Activated CD8-positive, alpha-beta T cell treated with anti-CD3 and anti-CD28 coated beads for 36 hours (primary cell): ENCODE data around the gene ARFGEF2. TPM values are rescaled to one million over a fixed set of nuclear protein-coding genes. Genes with fewer than 3 reads are reported as not detected.

Experiments
- ATAC-seq: fragments of 200-7000 bp; cut with Tn5 transposase; one replicate; pipeline ENCODE4 v1.10.0; 2021; ENCODE audit warnings: mild to moderate bottlenecking, moderate library complexity
- CTCF ChIA-PET: fragments of 350-600 bp; sonication (Branson Sonifier 250); formaldehyde crosslinking; loops from one replicate; lab custom pipeline; 2021; ENCODE audit warnings: antibody characterized with exemption; lab: Charles Lee
- POLR2A ChIA-PET: fragments of 350-600 bp; sonication (Branson Sonifier 250); formaldehyde crosslinking; loops from one replicate; lab custom pipeline; 2021; ENCODE audit warnings: antibody characterized with exemption; lab: Charles Lee
- DNase-seq: peaks from one replicate; pipeline ENCODE4 v3.0.0-alpha.2; 2020
- H3K27ac Mint-ChIP-seq: one replicate; pipeline ENCODE4 v1.8.0; 2021; ENCODE audit warnings: mild to moderate bottlenecking, mixed read lengths
- H3K27me3 Mint-ChIP-seq: one replicate; pipeline ENCODE4 v1.8.0; 2021; ENCODE audit warnings: mixed read lengths
- H3K36me3 Mint-ChIP-seq: one replicate; pipeline ENCODE4 v1.8.0; 2021; ENCODE audit warnings: low read depth, mixed read lengths
- H3K4me1 Mint-ChIP-seq: one replicate; pipeline ENCODE4 v1.8.0; 2021; ENCODE audit warnings: low read depth, mixed read lengths
- H3K4me3 Mint-ChIP-seq: one replicate; pipeline ENCODE4 v1.8.0; 2021; ENCODE audit warnings: mild to moderate bottlenecking, moderate library complexity, mixed read lengths
- H3K9me3 Mint-ChIP-seq: one replicate; pipeline ENCODE4 v1.8.0; 2021; ENCODE audit warnings: mixed read lengths
- intact Hi-C: fragments of 100-400 bp; cut with micrococcal nuclease; formaldehyde crosslinking; loops from one replicate; pipeline ENCODE4 v1.10.0; 2022
- total RNA-seq, 2 experiments: library from RNA; stranded (reverse); gene quantifications; one replicate each; pipeline ENCODE4 v1.2.3, GENCODE V29; 2021
- TF ChIP-seq, protein P1 (sequence below): fragments of 200-600 bp; IDR thresholded peaks from one replicate; pipeline ENCODE4 v1.8.0; 2022; ENCODE audit warnings: antibody characterized with exemption, mild to moderate bottlenecking

Gene ARFGEF2
- 10 to 100 TPM; 20.5 to 22.7 TPM for total RNA-seq

DNA sequence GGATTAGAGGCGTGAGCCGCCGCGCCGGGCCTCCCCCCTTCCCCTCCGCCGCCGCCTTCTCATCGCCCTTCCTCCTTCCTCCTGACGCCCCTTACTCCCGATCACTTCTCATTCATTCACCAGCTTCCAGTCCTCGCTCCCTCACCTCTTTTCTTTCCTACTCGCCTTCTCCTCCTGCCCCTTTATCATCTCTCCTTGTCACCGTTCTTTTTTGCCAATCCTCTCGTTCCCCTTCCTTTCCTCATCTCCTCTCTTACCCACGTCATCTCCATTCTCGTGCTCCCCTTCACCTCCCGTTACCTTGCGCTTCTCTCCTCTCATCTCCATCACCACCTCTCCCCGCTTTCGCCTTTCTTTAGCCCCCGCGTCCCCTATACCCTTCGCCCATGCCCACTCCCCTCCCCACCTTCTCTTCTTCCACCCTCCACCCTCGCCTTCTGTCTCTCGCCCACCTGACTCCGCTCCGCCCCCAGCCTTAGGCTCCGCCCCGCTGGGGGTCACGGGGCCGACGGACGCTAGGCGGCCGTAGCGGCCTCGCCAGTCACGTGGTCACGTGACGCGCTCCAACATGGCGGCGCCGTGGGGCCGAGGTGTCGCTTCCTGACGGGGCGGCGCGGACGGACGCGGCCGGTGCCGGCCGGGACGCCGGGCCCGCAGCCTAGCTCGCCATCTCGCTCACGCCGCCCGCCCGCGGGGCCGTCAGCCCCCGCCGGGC lies at the start of gene ARFGEF2:
ARFGEF2 (plus strand) TSS at position 544 of the 715 bp plus-strand sequence. CDS start 179 bp downstream, outside the sequence.
- TF ChIP-seq, protein P1, sequence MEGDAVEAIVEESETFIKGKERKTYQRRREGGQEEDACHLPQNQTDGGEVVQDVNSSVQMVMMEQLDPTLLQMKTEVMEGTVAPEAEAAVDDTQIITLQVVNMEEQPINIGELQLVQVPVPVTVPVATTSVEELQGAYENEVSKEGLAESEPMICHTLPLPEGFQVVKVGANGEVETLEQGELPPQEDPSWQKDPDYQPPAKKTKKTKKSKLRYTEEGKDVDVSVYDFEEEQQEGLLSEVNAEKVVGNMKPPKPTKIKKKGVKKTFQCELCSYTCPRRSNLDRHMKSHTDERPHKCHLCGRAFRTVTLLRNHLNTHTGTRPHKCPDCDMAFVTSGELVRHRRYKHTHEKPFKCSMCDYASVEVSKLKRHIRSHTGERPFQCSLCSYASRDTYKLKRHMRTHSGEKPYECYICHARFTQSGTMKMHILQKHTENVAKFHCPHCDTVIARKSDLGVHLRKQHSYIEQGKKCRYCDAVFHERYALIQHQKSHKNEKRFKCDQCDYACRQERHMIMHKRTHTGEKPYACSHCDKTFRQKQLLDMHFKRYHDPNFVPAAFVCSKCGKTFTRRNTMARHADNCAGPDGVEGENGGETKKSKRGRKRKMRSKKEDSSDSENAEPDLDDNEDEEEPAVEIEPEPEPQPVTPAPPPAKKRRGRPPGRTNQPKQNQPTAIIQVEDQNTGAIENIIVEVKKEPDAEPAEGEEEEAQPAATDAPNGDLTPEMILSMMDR = no peak
- Mint-ChIP-seq H3K9me3 (no peaks in the 10 kb centered on the region), H3K4me1 (peaks cover 44% of the 10 kb centered on the region), H3K27ac (peak within 1 kb of the TSS; percentile 96), H3K4me3 (peak within 1 kb of the TSS; percentile 95), H3K36me3 (peaks cover 1% of the 10 kb centered on the region), H3K27me3 (no peaks in the 10 kb centered on the region)
- POLR2A ChIA-PET = interaction anchor here (0.5 to 2.6 kb wide), 10 partner anchors 13 to 294 kb away, joined by 3 to 7 read pairs (median 3); no protein-coding TSS in a partner anchor
- ATAC-seq (peak; percentile 97), DNase-seq (peak; percentile 92)
- intact Hi-C loops = no loop called here
- CTCF ChIA-PET = interaction anchor here (1.1 to 2.0 kb wide), 5 partner anchors 16 to 301 kb away, joined by 3 to 7 read pairs (median 4); no protein-coding TSS in a partner anchor

DNA sequence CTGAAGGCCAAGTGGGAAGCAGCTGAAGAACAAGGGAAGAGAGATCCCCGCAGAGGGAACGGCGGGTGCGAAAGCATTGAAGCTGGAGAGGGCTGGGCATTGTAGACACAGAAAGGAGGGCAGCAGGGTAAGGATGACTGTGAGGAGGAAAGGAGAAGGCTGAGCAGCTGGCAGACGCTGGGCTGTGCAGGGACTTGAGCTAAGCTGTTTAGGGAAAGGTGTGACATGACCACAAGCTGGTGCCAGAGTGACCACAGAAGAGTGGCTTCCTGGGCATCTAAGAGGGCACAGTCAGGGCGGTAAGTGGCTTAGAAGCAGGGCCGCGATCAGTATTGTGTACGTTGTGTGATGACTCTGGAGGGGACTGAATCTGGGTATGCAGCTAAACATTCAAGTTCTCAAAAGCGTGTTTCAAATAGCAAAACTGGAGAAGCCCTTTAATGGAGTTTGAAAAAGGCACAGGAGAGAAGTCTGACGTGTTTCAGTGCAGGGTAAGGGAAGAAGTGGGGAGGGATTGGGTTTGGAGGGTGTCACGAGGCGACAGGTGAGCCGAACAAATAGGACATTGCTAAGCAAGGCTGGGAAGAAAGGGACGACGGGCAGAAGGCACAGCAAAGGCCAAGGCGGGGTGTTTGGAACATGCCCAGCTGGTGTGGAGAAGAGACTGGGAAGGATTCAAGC lies 46.1 kb upstream of the ARFGEF2 start:
- POLR2A ChIA-PET = interaction anchor here (2.0 kb wide), 1 partner anchor 13 kb away, joined by 4 read pairs; no protein-coding TSS in a partner anchor
- H3K9me3 Mint-ChIP-seq = no peaks in the 10 kb centered on the region

DNA sequence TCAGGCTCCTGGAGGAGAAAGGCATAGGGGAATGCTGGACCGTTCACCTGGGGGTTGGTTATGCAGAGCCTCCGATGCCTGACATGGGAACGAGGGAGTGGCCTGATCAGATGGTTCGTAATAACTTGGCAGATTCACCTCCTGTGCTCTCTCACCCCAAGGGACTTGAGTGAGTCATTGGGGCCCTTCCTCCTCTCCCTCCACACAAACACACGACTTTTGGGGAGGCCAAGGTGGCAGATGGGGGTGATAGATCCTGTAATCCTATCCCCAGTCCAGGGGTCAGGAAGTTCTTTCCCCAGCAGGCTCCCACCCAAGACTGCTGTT lies 45.6 kb upstream of the ARFGEF2 start:
- TF ChIP-seq, protein P1 = no peak
- no peak for ATAC-seq
- CTCF ChIA-PET = interaction anchor here (2.2 kb wide), 1 partner anchor 218 kb away, joined by 8 read pairs; no protein-coding TSS in a partner anchor

More for the DNA sequence above, 46.1 kb upstream of the ARFGEF2 start:
- H3K36me3 Mint-ChIP-seq = peaks cover 4% of the 10 kb centered on the region
- no peaks in the 10 kb centered on the region for H3K27me3 Mint-ChIP-seq
- DNase-seq = no peak
- peaks cover 16% of the 10 kb centered on the region for H3K4me1 Mint-ChIP-seq
- intact Hi-C loops = no loop called here
- H3K27ac Mint-ChIP-seq = no peak overlapping the region
- no peak overlapping the region for H3K4me3 Mint-ChIP-seq
- CTCF ChIA-PET = interaction anchor here (1.3 to 2.2 kb wide), 2 partner anchors 14 to 218 kb away, joined by 3 to 8 read pairs; no protein-coding TSS in a partner anchor
- ATAC-seq = no peak
- TF ChIP-seq, protein P1 = no peak

DNA sequence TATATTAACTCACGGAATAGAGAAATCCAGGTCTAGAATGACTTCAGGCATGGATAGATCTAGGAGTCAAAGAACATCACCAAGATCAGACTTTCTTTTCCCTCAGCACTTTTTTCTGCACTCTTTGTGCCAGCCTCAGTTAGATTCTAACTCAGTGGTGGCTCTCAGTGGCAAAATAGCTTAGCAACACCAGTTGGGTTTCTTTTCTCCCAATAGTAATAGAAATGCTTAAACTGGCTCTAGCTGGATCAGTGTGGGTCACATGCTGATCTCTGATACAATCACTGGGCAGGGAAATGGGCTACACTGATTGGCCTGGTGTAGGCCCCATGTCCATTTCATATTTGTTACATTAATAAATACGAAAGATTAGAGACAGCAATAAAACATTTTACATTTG lies 44.2 kb upstream of the ARFGEF2 start:
- Mint-ChIP-seq H3K27ac (no peak overlapping the region), H3K36me3 (peaks cover 4% of the 10 kb centered on the region), H3K4me3 (no peak overlapping the region), H3K9me3 (no peaks in the 10 kb centered on the region), H3K27me3 (no peaks in the 10 kb centered on the region), H3K4me1 (peaks cover 13% of the 10 kb centered on the region)
- no peak for DNase-seq
- POLR2A ChIA-PET = interaction anchor here (2.0 kb wide), 1 partner anchor 15 kb away, joined by 4 read pairs; no protein-coding TSS in a partner anchor
- no peak for ATAC-seq
- CTCF ChIA-PET = interaction anchor here (0.9 to 1.6 kb wide), 3 partner anchors 28 to 220 kb away, joined by 3 to 5 read pairs (median 4); no protein-coding TSS in a partner anchor
- intact Hi-C loops = no loop called here
- TF ChIP-seq, protein P1 = no peak

More for the DNA sequence above, 45.6 kb upstream of the ARFGEF2 start:
- peaks cover 4% of the 10 kb centered on the region for H3K36me3 Mint-ChIP-seq
- H3K27me3 Mint-ChIP-seq = no peaks in the 10 kb centered on the region
- H3K27ac Mint-ChIP-seq = no peak overlapping the region
- H3K4me3 Mint-ChIP-seq = no peak overlapping the region
- H3K9me3 Mint-ChIP-seq = no peaks in the 10 kb centered on the region
- DNase-seq = no peak
- intact Hi-C loops = no loop called here
- peaks cover 16% of the 10 kb centered on the region for H3K4me1 Mint-ChIP-seq
- POLR2A ChIA-PET = interaction anchor here (2.0 kb wide), 1 partner anchor 13 kb away, joined by 4 read pairs; no protein-coding TSS in a partner anchor
